Measurements from ENCODE around the gene C20orf144.
A peak's percentile ranks its signal among the peaks of the same experiment; 100 is the strongest.

Gene C20orf144

GRCh38 chr20:33660035-33660684 lies 2.0 kb upstream of the C20orf144 start:
- no peak for TF ChIP-seq CTCF (IDR thresholded peaks at IDR 0.05; ENCODE audit: low read depth, low read length)
- H3K4me3 ChIP-seq (ENCODE audit: low read depth, low read length): no peak overlapping the region

GRCh38 chr20:33660685-33661058 lies 1.5 kb upstream of the C20orf144 start:
- H3K4me3 ChIP-seq (ENCODE audit: low read depth, low read length): no peak overlapping the region
- no peak for TF ChIP-seq CTCF (IDR thresholded peaks at IDR 0.05; ENCODE audit: low read depth, low read length)

GRCh38 chr20:33663161-33664084 lies 1.3 kb downstream of the C20orf144 start:
- H3K4me3 ChIP-seq (ENCODE audit: low read depth, low read length): peak overlapping the region; percentile 76
- no peak for TF ChIP-seq CTCF (IDR thresholded peaks at IDR 0.05; ENCODE audit: low read depth, low read length)

- H3K4me3 ChIP-seq (ENCODE audit: low read depth, low read length): peak overlapping the region; percentile 76
- TF ChIP-seq CTCF (IDR thresholded peaks at IDR 0.05; ENCODE audit: low read depth, low read length): no peak
These were observed 2.1 kb downstream of the C20orf144 start for GRCh38 chr20:33664085-33664761.

GRCh38 chr20:33664762-33665144 lies 2.6 kb downstream of the C20orf144 start:
- no peak for TF ChIP-seq CTCF (IDR thresholded peaks at IDR 0.05; ENCODE audit: low read depth, low read length)
- no peak overlapping the region for H3K4me3 ChIP-seq (ENCODE audit: low read depth, low read length)

GRCh38 chr20:33666293-33667244 lies 4.4 kb downstream of the C20orf144 start, which contains the start of gene ACTL10:
Gene ACTL10 (plus strand): TSS chr20:33666943. CDS start chr20:33667498, 555 bp downstream.
- peak within 1 kb of the TSS; percentile 52 for H3K4me3 ChIP-seq (ENCODE audit: low read depth, low read length)
- TF ChIP-seq CTCF (IDR thresholded peaks at IDR 0.05; ENCODE audit: low read depth, low read length): no peak

All from WI38 (cell line).